ENCODE results near the gene PEG3. TPM values are rescaled to one million over a fixed set of nuclear protein-coding genes. Genes with fewer than 3 reads are reported as not detected.

The PEG3 gene
- total and polyA plus RNA-seq, 9 of the 15 experiments (the other 6 are each of a cell fraction or from before 2014, with no cell fraction given) = 0.04 to 0.40 TPM; not detected in 7

DNA sequence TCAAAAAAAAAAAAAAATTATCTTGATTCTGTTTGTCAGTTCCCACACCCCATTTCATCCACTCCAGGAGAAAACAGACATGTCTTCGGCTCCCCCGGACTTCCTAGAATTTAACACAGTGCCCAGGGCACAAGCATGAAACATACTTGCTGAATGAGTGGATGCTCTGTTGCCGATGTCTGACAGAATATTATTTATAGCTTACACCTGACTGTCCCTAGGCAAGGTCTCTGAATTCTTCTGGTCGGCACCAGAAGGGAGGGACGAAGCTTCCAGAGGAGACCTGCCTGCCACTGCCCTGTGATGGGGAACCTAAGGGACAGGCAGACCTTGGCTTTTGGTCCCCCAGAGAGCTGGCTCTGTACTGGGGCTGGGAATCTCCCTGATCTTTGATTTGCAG, 43.9 kb upstream of the PEG3 start:
- TF ChIP-seq CREM (IDR thresholded peaks at IDR 0.05; ENCODE audit: low read depth) = no peak
- no peak for TF ChIP-seq ZNF197 (CRISPR knock-in tag; IDR thresholded peaks at IDR 0.05; ENCODE audit: low read depth)
- TF ChIP-seq MTA2 (IDR thresholded peaks at IDR 0.05; ENCODE audit: low read depth) = no peak
- TF ChIP-seq, protein P1, sequence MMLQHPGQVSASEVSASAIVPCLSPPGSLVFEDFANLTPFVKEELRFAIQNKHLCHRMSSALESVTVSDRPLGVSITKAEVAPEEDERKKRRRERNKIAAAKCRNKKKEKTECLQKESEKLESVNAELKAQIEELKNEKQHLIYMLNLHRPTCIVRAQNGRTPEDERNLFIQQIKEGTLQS (IDR thresholded peaks at IDR 0.05) = no peak
- TF ChIP-seq, protein P1 (CRISPR knock-in tag; conservative IDR thresholded peaks at IDR 0.05) = no peak
- no peak for TF ChIP-seq ZNF408 (CRISPR knock-in tag; IDR thresholded peaks at IDR 0.05; ENCODE audit: low read depth)
- TF ChIP-seq ZSCAN32 (CRISPR knock-in tag; IDR thresholded peaks at IDR 0.05) = no peak
- TF ChIP-seq CHCHD3 (CRISPR knock-in tag; IDR thresholded peaks at IDR 0.05) = no peak
- no peak for TF ChIP-seq WHSC1 (IDR thresholded peaks at IDR 0.05; ENCODE audit: low read length)
- H3K9ac ChIP-seq (ENCODE audit: insufficient read depth in 1 of 2, low read depth in 2 of 2, low read length in 2 of 2) = no peak overlapping the region
- POLR2A ChIA-PET = no interaction called here
- no peaks in the 10 kb centered on the region; the same call in 1 of the 2 replicates for H3K9me3 ChIP-seq (replicated peaks; ENCODE audit: control insufficient read depth, insufficient read depth, low read depth, low read length)
- H3K4me3 ChIP-seq = no peak overlapping the region
- no peaks in the 10 kb centered on the region for H3K36me3 ChIP-seq (ENCODE audit: control insufficient read depth, insufficient read depth, low read length)
- ATAC-seq (no peak), DNase-seq (ENCODE audit: extremely low read depth in 1 of 4, low spot score in 3 of 4) (no peak), FAIRE-seq (no peak)
- 0% methylated on average over 5 of the region's 5 CpGs for WGBS (ENCODE audit: insufficient coverage, low coverage, missing lambda C conversion rate)
- BruUV-seq (replicated peaks) = no TSS peak
- no peak overlapping the region for H3K4me2 ChIP-seq (ENCODE audit: insufficient read depth, low read length)
- no peaks in the 10 kb centered on the region for H4K20me1 ChIP-seq (replicated peaks; ENCODE audit: control insufficient read depth, insufficient read depth, low read length)
- H3K9me1 ChIP-seq (ENCODE audit: control insufficient read depth, insufficient read depth, low read length) = no peaks in the 10 kb centered on the region
- CTCF ChIA-PET (ENCODE audit: low intra/inter-chr PET ratio) = no interaction called here
- H3K4me1 ChIP-seq (replicated peaks in 1 of 2; ENCODE audit: control insufficient read depth in 2 of 2, insufficient read depth in 2 of 2, low read length in 2 of 2) = no peaks in the 10 kb centered on the region
- no peaks in the 10 kb centered on the region for H3K79me2 ChIP-seq (ENCODE audit: control insufficient read depth, insufficient read depth, low read length)
- H3K27ac ChIP-seq (ENCODE audit: extremely low read depth, low read depth, low read length) = no peak overlapping the region
- H3K27me3 ChIP-seq (ENCODE audit: control insufficient read depth in 2 of 2, insufficient read depth in 2 of 2, low read length in 2 of 2) = no peaks in the 10 kb centered on the region
- H2AFZ ChIP-seq (ENCODE audit: low read depth, low read length) = no peak overlapping the region
- in situ Hi-C loops (cut with MboI) = no loop called here
- intact Hi-C loops (cut with micrococcal nuclease) = no loop called here
